HG03060 (cell line): Measurements from ENCODE around the gene NUF2.
"Not testable (repeated sequence)": the region's sequence is repeated elsewhere in the genome, so short reads cannot be mapped to it uniquely, and the experiment has no call there.

ENCODE experiments used
- ATAC-seq: cut with Tn5 transposase; IDR thresholded peaks from one replicate; pipeline ENCODE4 v1.9.1; 2021; ENCODE audit warnings: low read depth, moderate number of reproducible peaks; ENCODE audit not compliant: unreplicated experiment

Gene NUF2

GRCh38 chr1:163323339-163323738, 1.6 kb downstream of the NUF2 start:
- ATAC-seq = not testable (repeated sequence)

- no peak for ATAC-seq
These were observed 9.4 kb downstream of the NUF2 start for GRCh38 chr1:163331116-163331515.

- no peak for ATAC-seq
These were observed 13.5 kb downstream of the NUF2 start for GRCh38 chr1:163335216-163335615.

GRCh38 chr1:163337631-163338030, 15.9 kb downstream of the NUF2 start:
- ATAC-seq = no peak

- ATAC-seq = no peak
These were observed 24.6 kb downstream of the NUF2 start for GRCh38 chr1:163346326-163346870.

- no peak for ATAC-seq
These were observed 25.4 kb downstream of the NUF2 start for GRCh38 chr1:163347106-163347505.

- no peak for ATAC-seq
These were observed 30.2 kb downstream of the NUF2 start for GRCh38 chr1:163351912-163352311.

- ATAC-seq = no peak
These were observed 35.6 kb downstream of the NUF2 start for GRCh38 chr1:163357378-163357777.

GRCh38 chr1:163358172-163358571, 36.4 kb downstream of the NUF2 start:
- not testable (repeated sequence) for ATAC-seq

- no peak for ATAC-seq
These were observed 39.6 kb downstream of the NUF2 start for GRCh38 chr1:163361123-163361934.

- ATAC-seq = no peak
These were observed 43.4 kb downstream of the NUF2 start for GRCh38 chr1:163365186-163365585.

- ATAC-seq = no peak
These were observed 44.8 kb downstream of the NUF2 start for GRCh38 chr1:163366555-163366954.

GRCh38 chr1:163367721-163368120, 46.0 kb downstream of the NUF2 start:
- no peak for ATAC-seq

- ATAC-seq = no peak
These were observed 50.8 kb downstream of the NUF2 start for GRCh38 chr1:163372576-163372975.

GRCh38 chr1:163378554-163378953, 56.8 kb downstream of the NUF2 start:
- ATAC-seq = no peak

GRCh38 chr1:163379801-163380200, 58.0 kb downstream of the NUF2 start:
- no peak for ATAC-seq

GRCh38 chr1:163381487-163382184, 59.9 kb downstream of the NUF2 start:
- ATAC-seq = no peak

- ATAC-seq = no peak
These were observed 60.6 kb downstream of the NUF2 start for GRCh38 chr1:163382395-163382794.

GRCh38 chr1:163387146-163387545, 65.4 kb downstream of the NUF2 start:
- ATAC-seq = no peak

GRCh38 chr1:163388970-163389369, 67.2 kb downstream of the NUF2 start:
- no peak for ATAC-seq

- no peak for ATAC-seq
These were observed 74.0 kb downstream of the NUF2 start for GRCh38 chr1:163395790-163396189.
